Stimulated activated CD4-positive, alpha-beta T cell treated with anti-CD3 and anti-CD28 coated beads, Interleukin-15, amount 100 ng/mL, for 48 hours (primary cell): Measurements from ENCODE around the gene TEX14.
"Not testable (repeated sequence)": the region's sequence is repeated elsewhere in the genome, so short reads cannot be mapped to it uniquely, and the experiment has no call there.

ENCODE experiments used
- DNase-seq, 2 donors: peaks; one replicate each; pipeline ENCODE4 v3.0.0-alpha.2; 2020; ENCODE audit warnings: low read depth in 2 of 2

The TEX14 gene

GRCh38 chr17:58597371-58597770 is 94.5 kb downstream of the TEX14 start:
- DNase-seq: no peak

- DNase-seq: no peak
Measured at GRCh38 chr17:58595194-58595792, 96.6 kb downstream of the TEX14 start.

GRCh38 chr17:58593123-58593522 is 98.7 kb downstream of the TEX14 start:
- DNase-seq: no peak

GRCh38 chr17:58591455-58591854 is 100.4 kb downstream of the TEX14 start:
- DNase-seq: no peak

GRCh38 chr17:58590377-58590776 is 101.5 kb downstream of the TEX14 start:
- no peak for DNase-seq

- peak; percentile 26 to 32 for DNase-seq
Measured at GRCh38 chr17:58587713-58588117, 104.1 kb downstream of the TEX14 start.

GRCh38 chr17:58586009-58586644 is 105.7 kb downstream of the TEX14 start:
- DNase-seq: no peak

GRCh38 chr17:58585554-58585953 is 106.3 kb downstream of the TEX14 start:
- no peak for DNase-seq

GRCh38 chr17:58583486-58583885 is 108.4 kb downstream of the TEX14 start:
- DNase-seq: no peak

GRCh38 chr17:58582718-58583117 is 109.1 kb downstream of the TEX14 start:
- DNase-seq: not testable (repeated sequence)

GRCh38 chr17:58580671-58581070 is 111.2 kb downstream of the TEX14 start:
- DNase-seq: no peak

GRCh38 chr17:58577696-58578095 is 114.1 kb downstream of the TEX14 start:
- peak; percentile 5 to 40 for DNase-seq

- DNase-seq: no peak
Measured at GRCh38 chr17:58576679-58577367, 115.0 kb downstream of the TEX14 start.

- DNase-seq: no peak
Measured at GRCh38 chr17:58575511-58575910, 116.3 kb downstream of the TEX14 start.

- DNase-seq: no peak
Measured at GRCh38 chr17:58574025-58574424, 117.8 kb downstream of the TEX14 start.

- no peak for DNase-seq
Measured at GRCh38 chr17:58572846-58573245, 119.0 kb downstream of the TEX14 start.

- no peak for DNase-seq
Measured at GRCh38 chr17:58570758-58571157, 121.1 kb downstream of the TEX14 start.

GRCh38 chr17:58569196-58569595 is 122.6 kb downstream of the TEX14 start:
- DNase-seq: no peak

GRCh38 chr17:58568044-58568799 is 123.6 kb downstream of the TEX14 start:
- DNase-seq: no peak

- no peak for DNase-seq
Measured at GRCh38 chr17:58565389-58566311, 126.2 kb downstream of the TEX14 start.

- no peak for DNase-seq
Measured at GRCh38 chr17:58564971-58565370, 126.9 kb downstream of the TEX14 start.
